MCF 10A (cell line): Measurements from ENCODE around the gene CDC42EP1. TPM values are rescaled to one million over a fixed set of nuclear protein-coding genes. Genes with fewer than 3 reads are reported as not detected.

ENCODE experiments used
- BruUV-seq: library from RNA; stranded (reverse); fragments of 400-500 nt; replicated peaks from 2 replicates; lab custom pipeline; 2021; lab: Mats Ljungman, UMichigan
- CTCF ChIA-PET: fragments of 300-600 bp; sonication (Branson Sonifier 250); formaldehyde crosslinking; extraction: SDS; loops from one replicate; lab custom pipeline; 2021; ENCODE audit warnings: antibody characterized with exemption, inconsistent platforms; lab: Yijun Ruan, JAX
- POLR2A ChIA-PET: fragments of 300-600, 350-650 bp; sonication (Branson Sonifier 250); formaldehyde crosslinking; extraction: SDS; loops from one replicate; lab custom pipeline; 2020; ENCODE audit warnings: antibody characterized with exemption, inconsistent platforms; lab: Yijun Ruan, JAX
- DNase-seq: peaks from one replicate; pipeline ENCODE4 v3.0.0-alpha.2; 2018; ENCODE audit not compliant: unreplicated experiment
- H3K27ac Mint-ChIP-seq: one replicate; pipeline ENCODE4 v1.8.0; 2022; ENCODE audit warnings: mild to moderate bottlenecking, low read depth, mixed read lengths; ENCODE audit not compliant: unreplicated experiment
- H3K27me3 Mint-ChIP-seq: one replicate; pipeline ENCODE4 v1.8.0; 2022; ENCODE audit warnings: mixed read lengths; ENCODE audit not compliant: insufficient read depth, unreplicated experiment
- H3K36me3 Mint-ChIP-seq: one replicate; pipeline ENCODE4 v1.8.0; 2022; ENCODE audit warnings: mild to moderate bottlenecking, moderate library complexity, mixed read lengths; ENCODE audit not compliant: insufficient read depth, unreplicated experiment
- H3K4me1 Mint-ChIP-seq: one replicate; pipeline ENCODE4 v1.8.0; 2022; ENCODE audit warnings: mixed read lengths; ENCODE audit not compliant: insufficient read depth, unreplicated experiment
- H3K4me3 Mint-ChIP-seq: one replicate; pipeline ENCODE4 v1.8.0; 2022; ENCODE audit warnings: mild to moderate bottlenecking, moderate library complexity, mixed read lengths; ENCODE audit not compliant: unreplicated experiment
- H3K9me3 Mint-ChIP-seq: one replicate; pipeline ENCODE4 v1.8.0; 2022; ENCODE audit warnings: mixed read lengths; ENCODE audit not compliant: unreplicated experiment
- intact Hi-C: fragments of 100-400 bp; cut with micrococcal nuclease; formaldehyde crosslinking; loops from 2 replicates; pipeline ENCODE4 v1.14.1; 2022
- total RNA-seq: library from RNA; stranded (reverse); gene quantifications from 2 replicates; pipeline ENCODE4 v1.2.3, GENCODE V29; 2022
- TF ChIP-seq, protein P1 (sequence below): fragments of 200-600 bp; IDR thresholded peaks from one replicate; pipeline ENCODE4 v1.8.0; 2022; ENCODE audit warnings: antibody characterized with exemption, mild to moderate bottlenecking; ENCODE audit not compliant: unreplicated experiment

The CDC42EP1 gene
- total RNA-seq, 1 experiment from 2014 or later: 148 TPM

DNA sequence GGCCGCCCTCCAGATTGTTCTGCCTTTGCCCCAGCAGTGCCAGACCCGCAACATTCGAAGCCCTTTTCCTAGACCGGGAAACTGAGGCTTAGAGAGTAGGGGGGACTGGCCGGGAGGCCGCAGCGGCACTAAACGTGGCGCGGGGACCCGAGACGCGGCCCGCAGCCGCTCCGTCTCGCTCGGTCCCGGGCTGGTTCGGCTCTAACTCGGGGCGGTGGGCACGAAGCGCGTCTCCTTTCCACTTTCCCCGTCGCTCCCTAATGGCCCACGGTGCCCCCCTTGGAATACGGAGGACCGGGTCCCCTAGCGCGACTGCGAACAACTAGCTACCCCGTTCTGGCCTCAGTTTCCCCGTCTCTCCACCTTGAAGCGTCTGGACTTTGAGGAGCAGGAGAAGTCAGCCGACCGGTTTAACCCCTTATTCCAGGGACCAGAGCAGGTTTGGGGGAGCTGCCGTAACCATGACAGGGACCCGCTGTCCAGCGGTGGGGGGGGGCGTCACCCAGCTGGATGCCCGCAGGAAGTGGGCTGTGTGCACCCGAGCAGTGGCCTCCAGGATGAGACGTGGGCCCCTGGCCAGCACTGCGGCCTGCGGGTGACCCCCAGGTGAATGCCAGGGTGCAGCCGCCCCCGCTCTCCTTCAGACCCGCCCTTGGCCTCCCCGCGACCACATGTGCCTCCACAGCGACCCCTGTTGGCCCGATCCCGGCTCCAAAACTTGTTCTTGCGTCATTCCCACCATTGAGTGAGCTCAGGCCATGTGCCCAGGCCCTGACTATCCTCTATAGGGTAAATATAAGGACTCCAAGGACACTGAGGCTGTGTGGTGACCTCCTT, 1.1 kb downstream of the CDC42EP1 start:
- Mint-ChIP-seq H3K27ac (peak overlapping the region; percentile 71), H3K9me3 (no peaks in the 10 kb centered on the region), H3K36me3 (peaks cover 25% of the 10 kb centered on the region), H3K4me3 (peak overlapping the region; percentile 81), H3K4me1 (peaks cover 26% of the 10 kb centered on the region), H3K27me3 (no peaks in the 10 kb centered on the region)
- TF ChIP-seq, protein P1, sequence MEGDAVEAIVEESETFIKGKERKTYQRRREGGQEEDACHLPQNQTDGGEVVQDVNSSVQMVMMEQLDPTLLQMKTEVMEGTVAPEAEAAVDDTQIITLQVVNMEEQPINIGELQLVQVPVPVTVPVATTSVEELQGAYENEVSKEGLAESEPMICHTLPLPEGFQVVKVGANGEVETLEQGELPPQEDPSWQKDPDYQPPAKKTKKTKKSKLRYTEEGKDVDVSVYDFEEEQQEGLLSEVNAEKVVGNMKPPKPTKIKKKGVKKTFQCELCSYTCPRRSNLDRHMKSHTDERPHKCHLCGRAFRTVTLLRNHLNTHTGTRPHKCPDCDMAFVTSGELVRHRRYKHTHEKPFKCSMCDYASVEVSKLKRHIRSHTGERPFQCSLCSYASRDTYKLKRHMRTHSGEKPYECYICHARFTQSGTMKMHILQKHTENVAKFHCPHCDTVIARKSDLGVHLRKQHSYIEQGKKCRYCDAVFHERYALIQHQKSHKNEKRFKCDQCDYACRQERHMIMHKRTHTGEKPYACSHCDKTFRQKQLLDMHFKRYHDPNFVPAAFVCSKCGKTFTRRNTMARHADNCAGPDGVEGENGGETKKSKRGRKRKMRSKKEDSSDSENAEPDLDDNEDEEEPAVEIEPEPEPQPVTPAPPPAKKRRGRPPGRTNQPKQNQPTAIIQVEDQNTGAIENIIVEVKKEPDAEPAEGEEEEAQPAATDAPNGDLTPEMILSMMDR: peak; percentile 86
- BruUV-seq: TSS peak; percentile 28
- peak; percentile 95 for DNase-seq
- intact Hi-C loops: loop anchor here (1.0 to 10.0 kb wide), 2 partner anchors 19 to 87 kb away; no protein-coding TSS in a partner anchor
- POLR2A ChIA-PET: interaction anchor here (0.5 to 8.6 kb wide), 10 partner anchors 9 to 1757 kb away, joined by 3 to 194 read pairs (median 4); partner anchors contain the start of gene GGA1
- CTCF ChIA-PET: interaction anchor here (0.5 to 15.3 kb wide), 13 partner anchors 9 to 1443 kb away, joined by 3 to 667 read pairs (median 5); no protein-coding TSS in a partner anchor

DNA sequence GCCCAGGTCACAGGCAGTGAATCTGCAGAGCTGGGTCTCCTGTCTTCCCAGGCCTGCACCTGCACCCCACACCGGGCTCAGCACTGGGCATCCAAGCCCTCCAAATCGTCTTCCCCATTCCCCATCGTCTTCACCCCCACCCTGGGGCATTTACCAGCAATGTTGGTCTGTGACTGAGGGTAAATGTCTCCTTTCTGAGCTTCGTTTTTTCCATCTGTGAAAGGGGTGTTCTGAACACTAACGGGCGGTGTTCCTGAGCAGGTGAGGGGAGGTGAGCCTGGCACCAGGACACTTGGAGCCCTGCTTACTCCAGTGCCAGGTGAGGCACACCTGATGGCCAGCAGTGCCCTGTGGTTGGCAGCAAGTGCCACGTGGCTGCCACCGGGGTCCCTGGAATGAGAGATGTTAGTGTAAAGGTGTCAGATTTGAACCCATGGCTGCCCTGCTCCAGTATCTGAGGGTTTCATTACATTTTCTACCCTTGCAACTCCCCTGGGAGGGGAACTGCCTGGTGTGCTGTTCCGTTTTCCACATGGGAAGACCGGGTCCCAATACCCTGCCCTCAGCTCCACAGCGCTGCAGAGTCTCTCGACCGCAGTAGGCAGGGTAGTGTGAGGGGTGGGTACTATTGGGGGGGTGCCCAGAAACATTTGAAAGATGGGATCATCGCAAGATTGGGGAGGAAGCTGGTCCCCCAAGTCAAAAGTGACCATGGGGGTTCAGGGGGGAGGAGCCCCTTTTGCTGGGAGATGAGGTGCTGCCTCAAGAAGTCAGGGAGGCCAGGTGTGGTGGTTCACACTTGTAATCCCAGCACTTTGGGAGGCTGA, 2.0 kb downstream of the CDC42EP1 start:
- DNase-seq: no peak
- CTCF ChIA-PET: interaction anchor here (0.5 to 15.3 kb wide), 15 partner anchors 8 to 1184 kb away, joined by 3 to 667 read pairs (median 4); partner anchors contain the start of gene LGALS2
- peak overlapping the region; percentile 81 for H3K4me3 Mint-ChIP-seq
- no TSS peak for BruUV-seq
- no peaks in the 10 kb centered on the region for H3K27me3 Mint-ChIP-seq
- peaks cover 26% of the 10 kb centered on the region for H3K4me1 Mint-ChIP-seq
- H3K27ac Mint-ChIP-seq: peak overlapping the region; percentile 71
- no peaks in the 10 kb centered on the region for H3K9me3 Mint-ChIP-seq
- TF ChIP-seq, protein P1: no peak
- peaks cover 27% of the 10 kb centered on the region for H3K36me3 Mint-ChIP-seq
- intact Hi-C loops: loop anchor here (10.0 kb wide), 1 partner anchor 87 kb away; no protein-coding TSS in a partner anchor
- POLR2A ChIA-PET: interaction anchor here (0.6 to 8.6 kb wide), 12 partner anchors 8 to 1755 kb away, joined by 3 to 194 read pairs (median 4); partner anchors contain the start of gene GGA1

DNA sequence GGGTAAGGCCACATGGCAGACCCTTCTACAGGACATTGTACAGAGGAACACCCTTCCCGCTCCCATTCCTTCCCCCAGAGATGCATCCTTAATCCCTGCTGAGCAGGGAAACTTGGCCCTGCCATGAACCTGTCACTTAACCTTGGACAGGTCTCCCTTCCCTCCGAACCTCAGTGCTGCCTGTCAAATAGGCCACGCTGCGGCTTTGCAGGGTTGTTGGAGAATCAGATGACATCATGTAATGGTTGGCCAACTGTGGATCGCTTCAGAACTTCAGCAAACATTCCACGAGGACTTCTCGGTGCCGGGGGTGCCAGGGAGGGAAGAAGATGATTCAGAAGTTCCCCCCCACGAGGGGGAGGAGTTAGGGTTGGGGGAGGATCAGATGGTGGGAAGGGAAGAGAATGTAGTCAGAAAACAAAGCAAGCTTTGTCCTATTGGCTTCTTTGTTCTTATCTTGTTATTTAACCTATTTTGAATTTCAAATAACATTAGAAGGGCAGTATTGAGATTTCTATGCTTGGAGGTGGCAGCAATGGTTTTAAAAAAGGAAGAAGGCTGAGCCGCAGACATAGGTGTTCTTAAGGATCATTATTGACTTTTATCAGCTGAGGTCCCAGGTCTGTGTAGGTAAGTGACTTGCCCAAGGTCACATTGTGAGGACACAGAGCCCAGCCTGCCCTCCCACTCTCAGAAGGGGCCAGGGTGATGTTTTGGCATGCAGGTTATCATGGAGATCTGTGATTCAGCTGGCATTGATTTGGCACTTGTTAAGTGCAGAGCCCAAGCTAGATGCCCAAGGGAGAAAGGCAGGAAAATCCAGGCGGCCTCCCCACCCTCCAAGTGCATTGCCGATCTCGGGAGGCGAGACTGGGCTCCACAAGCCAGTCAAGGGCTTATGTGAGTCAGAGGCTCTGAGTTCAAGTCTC, 3.1 kb downstream of the CDC42EP1 start:
- BruUV-seq: no TSS peak
- DNase-seq: peak; percentile 89
- H3K27ac Mint-ChIP-seq: peak overlapping the region; percentile 71

More for the DNA sequence above, 3.1 kb downstream of the CDC42EP1 start:
- Mint-ChIP-seq H3K9me3 (no peaks in the 10 kb centered on the region), H3K4me3 (peak overlapping the region; percentile 81), H3K36me3 (peaks cover 23% of the 10 kb centered on the region), H3K4me1 (peaks cover 26% of the 10 kb centered on the region), H3K27me3 (no peaks in the 10 kb centered on the region)
- POLR2A ChIA-PET: interaction anchor here (0.5 to 8.6 kb wide), 14 partner anchors 7 to 1754 kb away, joined by 3 to 194 read pairs (median 4); partner anchors contain the start of gene GGA1
- TF ChIP-seq, protein P1: no peak
- CTCF ChIA-PET: interaction anchor here (0.6 to 15.3 kb wide), 14 partner anchors 7 to 245 kb away, joined by 3 to 667 read pairs (median 4); partner anchors contain the start of gene LGALS2
- intact Hi-C loops: loop anchor here (10.0 kb wide), 1 partner anchor 89 kb away; no protein-coding TSS in a partner anchor
